Colonic mucosa (tissue), 4 donors: ENCODE results near the gene AOPEP. TPM values are rescaled to one million over a fixed set of nuclear protein-coding genes. Genes with fewer than 3 reads are reported as not detected.

Experiments
- DNase-seq: peaks from one replicate; pipeline ENCODE4 v3.0.0-alpha.2; 2020
- H3K27ac ChIP-seq: fragments of 200-600 bp; one replicate; pipeline ENCODE4 v1.8.0; 2021
- H3K27me3 ChIP-seq: fragments of 200-600 bp; one replicate; pipeline ENCODE4 v1.8.0; 2021
- H3K36me3 ChIP-seq: fragments of 200-600 bp; one replicate; pipeline ENCODE4 v1.8.0; 2021
- H3K4me1 ChIP-seq: fragments of 200-600 bp; one replicate; pipeline ENCODE4 v1.8.0; 2021; ENCODE audit warnings: mild to moderate bottlenecking
- H3K4me3 ChIP-seq: fragments of 200-600 bp; one replicate; pipeline ENCODE4 v1.8.0; 2021
- H3K9ac ChIP-seq, 2 donors: one replicate each; pipeline ENCODE4 v1.7.0; 2013; ENCODE audit warnings: control low read depth in 2 of 2, low read depth in 2 of 2, low read length in 2 of 2
- H3K9me3 ChIP-seq: fragments of 200-600 bp; one replicate; pipeline ENCODE4 v1.8.0; 2021
- CTCF ChIP-seq: fragments of 200-600 bp; IDR thresholded peaks from one replicate; pipeline ENCODE4 v1.8.0; 2022; ENCODE audit warnings: antibody characterized with exemption, mild to moderate bottlenecking
- intact Hi-C: fragments of 100-400 bp; cut with DNase I; formaldehyde crosslinking; loops from one replicate; pipeline ENCODE4 v1.14.1; 2022
- total RNA-seq, 2 donors: library from RNA; stranded (reverse); fragmentation: NEBNext Ultra II Directional in 1 of 2; extraction: Animal tissue kit (Norgen Biotek cat#: 25700) in 1 of 2; gene quantifications; one replicate each; pipeline ENCODE4 v1.2.1, GENCODE V29; 2021
- donor health status: healthy.
- donor health status: DM: no; HTN: no; CAD: no.
- donor health status: DM: no; HTN: no; CAD: no.

Gene AOPEP
- total RNA-seq, 2 donors from 2014 or later: 38.4 to 43.2 TPM

- H3K9ac ChIP-seq: no peak overlapping the region
- H3K9me3 ChIP-seq: no peaks in the 10 kb centered on the region
- DNase-seq: no peak
- H3K27me3 ChIP-seq: no peaks in the 10 kb centered on the region
- no peak overlapping the region for H3K4me3 ChIP-seq
- TF ChIP-seq CTCF: no peak
- no peak overlapping the region for H3K27ac ChIP-seq
- intact Hi-C loops: no loop called here
- H3K4me1 ChIP-seq: no peaks in the 10 kb centered on the region
- H3K36me3 ChIP-seq: no peaks in the 10 kb centered on the region
These were observed 388.6 kb downstream of the AOPEP start for GRCh38 chr9:95115104-95115503.

DNA sequence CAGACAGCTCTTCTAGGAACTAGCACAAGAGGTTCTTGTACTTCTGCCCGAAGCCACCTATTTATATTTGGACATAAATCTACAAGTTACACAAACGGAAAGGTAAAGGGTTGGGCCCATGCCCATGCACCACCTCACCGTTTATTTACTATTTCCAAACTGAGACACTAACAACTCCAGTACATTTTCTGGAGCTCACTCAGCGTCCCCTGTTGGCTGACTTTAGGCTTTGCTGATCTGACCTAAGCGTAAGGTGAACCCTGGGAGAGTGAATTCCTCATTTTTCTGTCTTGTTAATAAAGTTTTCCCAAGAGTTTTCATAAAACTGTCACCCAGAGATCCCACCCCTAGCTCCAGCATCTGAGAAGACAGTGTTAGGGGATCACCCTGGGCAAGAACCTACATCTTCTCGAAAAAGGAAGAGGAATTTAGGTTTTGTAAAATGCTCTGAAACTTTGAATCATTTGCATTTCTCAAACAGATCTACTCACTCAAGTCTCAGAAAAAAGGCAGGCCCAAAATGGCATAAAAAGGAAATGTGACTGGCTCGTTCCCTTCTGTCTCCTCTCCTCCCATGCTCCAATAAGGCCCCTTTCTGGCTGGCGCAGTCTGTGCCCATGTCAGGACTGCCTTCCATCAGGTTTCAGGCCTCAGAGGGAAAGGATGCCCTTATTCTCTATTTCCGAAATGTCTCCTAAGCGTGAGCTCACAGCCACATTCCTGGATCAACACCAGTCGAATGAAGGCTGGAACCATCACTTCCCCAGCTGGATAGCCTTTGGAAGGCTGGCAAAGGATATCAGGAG, 389.7 kb downstream of the AOPEP start:
- intact Hi-C loops: no loop called here
- peak; percentile 46 for DNase-seq
- Histone ChIP-seq H3K27me3 (no peaks in the 10 kb centered on the region), H3K9ac (no peak overlapping the region), H3K4me1 (no peaks in the 10 kb centered on the region), H3K36me3 (no peaks in the 10 kb centered on the region), H3K9me3 (no peaks in the 10 kb centered on the region), H3K4me3 (no peak overlapping the region), H3K27ac (no peak overlapping the region)
- peak; percentile 28 for TF ChIP-seq CTCF

GRCh38 chr9:95116808-95117204, 390.3 kb downstream of the AOPEP start:
- Histone ChIP-seq H3K27ac (no peak overlapping the region), H3K4me3 (no peak overlapping the region), H3K4me1 (no peaks in the 10 kb centered on the region), H3K36me3 (no peaks in the 10 kb centered on the region), H3K27me3 (no peaks in the 10 kb centered on the region), H3K9ac (no peak overlapping the region), H3K9me3 (no peaks in the 10 kb centered on the region)
- no peak for TF ChIP-seq CTCF
- intact Hi-C loops: no loop called here
- DNase-seq: no peak

- no peak overlapping the region for H3K4me3 ChIP-seq
- no peaks in the 10 kb centered on the region for H3K4me1 ChIP-seq
- no peak for DNase-seq
- H3K27ac ChIP-seq: no peak overlapping the region
- H3K27me3 ChIP-seq: no peaks in the 10 kb centered on the region
- no peak overlapping the region for H3K9ac ChIP-seq
- no peaks in the 10 kb centered on the region for H3K36me3 ChIP-seq
- no peak for TF ChIP-seq CTCF
- intact Hi-C loops: no loop called here
- H3K9me3 ChIP-seq: no peaks in the 10 kb centered on the region
These were observed 392.1 kb downstream of the AOPEP start for GRCh38 chr9:95118596-95118995.

DNA sequence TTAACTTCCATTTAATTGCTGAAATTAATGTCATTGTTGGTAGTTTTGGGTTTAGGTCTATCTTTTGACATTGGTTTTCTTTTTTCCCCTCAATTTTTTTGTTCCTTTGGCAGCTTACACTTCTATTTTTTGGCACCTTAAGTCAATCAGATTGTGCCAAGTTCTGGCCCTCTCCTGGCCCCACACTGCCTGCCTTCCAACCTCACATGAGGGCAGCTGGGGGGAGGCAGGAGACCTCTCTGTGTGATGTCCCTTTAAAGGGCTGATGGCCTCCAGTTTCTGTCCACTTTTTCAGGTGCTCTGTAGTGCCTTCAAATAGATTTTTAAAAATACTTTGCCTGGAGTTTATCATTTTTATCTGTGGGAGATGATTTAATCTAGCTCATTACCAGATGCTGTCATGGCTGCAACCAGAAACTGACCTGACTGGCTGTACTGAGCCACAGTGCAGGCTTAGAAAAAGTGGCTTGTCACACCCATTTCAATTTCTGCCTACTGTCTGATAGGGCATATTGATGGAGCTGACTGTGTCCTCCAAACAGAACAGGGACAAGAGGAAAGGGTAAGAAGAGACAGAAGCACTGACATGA, 394.4 kb downstream of the AOPEP start:
- no peak overlapping the region for H3K4me3 ChIP-seq
- intact Hi-C loops: no loop called here
- H3K27ac ChIP-seq: no peak overlapping the region
- H3K9me3 ChIP-seq: no peaks in the 10 kb centered on the region
- no peaks in the 10 kb centered on the region for H3K36me3 ChIP-seq
- H3K9ac ChIP-seq: no peak overlapping the region
- no peak for TF ChIP-seq CTCF
- DNase-seq: no peak
- no peaks in the 10 kb centered on the region for H3K4me1 ChIP-seq
- H3K27me3 ChIP-seq: no peaks in the 10 kb centered on the region
